ENCODE measurements around the gene PNMA6F.

Gene PNMA6F

DNA sequence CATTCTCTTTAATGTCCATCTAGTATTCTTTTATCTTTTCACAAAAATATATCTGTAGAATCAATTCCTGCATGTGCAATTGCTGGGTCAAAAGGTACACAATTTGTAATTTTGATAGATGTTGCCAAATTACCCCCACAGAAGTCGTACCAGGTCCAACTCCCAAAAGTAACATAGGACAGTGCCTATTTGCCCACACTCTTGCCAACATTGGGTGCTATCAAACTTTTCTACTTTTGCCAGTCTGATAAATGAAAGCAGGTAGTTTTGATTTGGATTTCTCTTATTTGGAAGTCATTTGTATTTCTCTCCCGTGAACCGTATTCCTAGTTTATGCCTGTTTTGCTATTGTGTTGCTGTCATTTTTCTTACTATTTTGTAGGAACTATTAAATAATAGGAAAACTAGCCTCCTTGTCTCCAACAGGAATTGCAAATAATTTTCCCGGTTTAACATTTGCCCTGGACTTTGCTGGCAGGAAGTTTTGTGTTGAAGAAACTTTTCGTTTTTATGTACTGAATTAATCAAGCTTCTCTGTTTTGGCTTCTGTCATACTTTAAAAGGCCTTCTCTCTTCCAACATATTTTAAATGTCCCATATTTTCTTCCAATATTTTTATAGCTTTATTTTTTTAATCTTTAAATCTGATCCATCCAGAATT is 45.4 kb upstream of the PNMA6F start:
- H4K20me1 ChIP-seq (ENCODE audit: low read depth, low read length) = no peaks in the 10 kb centered on the region
- H3F3A ChIP-seq (ENCODE audit: insufficient read depth) = no peaks in the 10 kb centered on the region
- no peaks in the 10 kb centered on the region for H3K9me2 ChIP-seq (replicated peaks; ENCODE audit: insufficient read depth, low read length)
- no peaks in the 10 kb centered on the region for H3K27me3 ChIP-seq (ENCODE audit: low read length)
- no peaks in the 10 kb centered on the region for H3K9me3 ChIP-seq (ENCODE audit: insufficient read depth, low read length)
- H3K4me2 ChIP-seq (ENCODE audit: low read depth, low read length, poor library complexity, severe bottlenecking) = no peak overlapping the region
- H3K79me2 ChIP-seq (ENCODE audit: insufficient read depth, low read length) = no peaks in the 10 kb centered on the region
- H3K4me3 ChIP-seq (ENCODE audit: insufficient read depth, low read length, poor library complexity, severe bottlenecking) = no peak overlapping the region
- H3K9ac ChIP-seq (ENCODE audit: low read length) = no peak overlapping the region
- no peak overlapping the region for H3K27ac ChIP-seq (ENCODE audit: low read depth, low read length)
- no peaks in the 10 kb centered on the region for H3K36me3 ChIP-seq (ENCODE audit: low read length)
- H2AFZ ChIP-seq (ENCODE audit: low read depth, low read length, severe bottlenecking) = no peak overlapping the region
- TF ChIP-seq EZH2phosphoT487 (conservative IDR thresholded peaks at IDR 0.05; ENCODE audit: low read length) = no peak
- TF ChIP-seq, protein P1, sequence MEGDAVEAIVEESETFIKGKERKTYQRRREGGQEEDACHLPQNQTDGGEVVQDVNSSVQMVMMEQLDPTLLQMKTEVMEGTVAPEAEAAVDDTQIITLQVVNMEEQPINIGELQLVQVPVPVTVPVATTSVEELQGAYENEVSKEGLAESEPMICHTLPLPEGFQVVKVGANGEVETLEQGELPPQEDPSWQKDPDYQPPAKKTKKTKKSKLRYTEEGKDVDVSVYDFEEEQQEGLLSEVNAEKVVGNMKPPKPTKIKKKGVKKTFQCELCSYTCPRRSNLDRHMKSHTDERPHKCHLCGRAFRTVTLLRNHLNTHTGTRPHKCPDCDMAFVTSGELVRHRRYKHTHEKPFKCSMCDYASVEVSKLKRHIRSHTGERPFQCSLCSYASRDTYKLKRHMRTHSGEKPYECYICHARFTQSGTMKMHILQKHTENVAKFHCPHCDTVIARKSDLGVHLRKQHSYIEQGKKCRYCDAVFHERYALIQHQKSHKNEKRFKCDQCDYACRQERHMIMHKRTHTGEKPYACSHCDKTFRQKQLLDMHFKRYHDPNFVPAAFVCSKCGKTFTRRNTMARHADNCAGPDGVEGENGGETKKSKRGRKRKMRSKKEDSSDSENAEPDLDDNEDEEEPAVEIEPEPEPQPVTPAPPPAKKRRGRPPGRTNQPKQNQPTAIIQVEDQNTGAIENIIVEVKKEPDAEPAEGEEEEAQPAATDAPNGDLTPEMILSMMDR (IDR thresholded peaks at IDR 0.05; ENCODE audit: insufficient read depth, low read length, poor library complexity, severe bottlenecking) = no peak

DNA sequence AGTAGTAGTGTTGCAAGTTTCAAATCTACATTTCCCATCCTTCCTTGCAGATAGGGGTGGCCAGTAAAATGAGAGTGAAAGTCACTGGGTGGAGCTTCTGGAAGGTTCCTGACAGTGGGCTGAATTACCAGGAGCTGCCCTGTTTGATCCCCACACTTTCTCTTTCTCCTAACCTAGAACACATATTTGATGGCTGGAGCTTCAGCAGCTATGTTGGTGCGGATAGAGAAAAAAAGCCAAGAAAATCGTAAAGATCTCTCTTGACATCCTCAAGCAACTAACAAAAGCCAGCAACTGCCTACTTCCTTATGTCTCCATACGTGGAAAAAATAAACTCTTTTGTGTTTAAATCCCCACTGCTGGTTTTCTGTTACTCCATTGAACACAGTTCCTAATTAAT is 44.6 kb upstream of the PNMA6F start:
- Histone ChIP-seq H3K9me3 (ENCODE audit: insufficient read depth, low read length) (no peaks in the 10 kb centered on the region), H3K27me3 (ENCODE audit: low read length) (no peaks in the 10 kb centered on the region), H3K9me2 (replicated peaks; ENCODE audit: insufficient read depth, low read length) (no peaks in the 10 kb centered on the region), H3K36me3 (ENCODE audit: low read length) (no peaks in the 10 kb centered on the region), H3K79me2 (ENCODE audit: insufficient read depth, low read length) (no peaks in the 10 kb centered on the region), H3K27ac (ENCODE audit: low read depth, low read length) (no peak overlapping the region), H2AFZ (ENCODE audit: low read depth, low read length, severe bottlenecking) (no peak overlapping the region), H3K4me2 (ENCODE audit: low read depth, low read length, poor library complexity, severe bottlenecking) (no peak overlapping the region), H3K4me3 (ENCODE audit: insufficient read depth, low read length, poor library complexity, severe bottlenecking) (no peak overlapping the region), H4K20me1 (ENCODE audit: low read depth, low read length) (no peaks in the 10 kb centered on the region), H3K9ac (ENCODE audit: low read length) (no peak overlapping the region), H3F3A (ENCODE audit: insufficient read depth) (no peaks in the 10 kb centered on the region)
- no peak for TF ChIP-seq EZH2phosphoT487 (conservative IDR thresholded peaks at IDR 0.05; ENCODE audit: low read length)
- TF ChIP-seq, protein P1 (IDR thresholded peaks at IDR 0.05; ENCODE audit: insufficient read depth, low read length, poor library complexity, severe bottlenecking) = no peak

DNA sequence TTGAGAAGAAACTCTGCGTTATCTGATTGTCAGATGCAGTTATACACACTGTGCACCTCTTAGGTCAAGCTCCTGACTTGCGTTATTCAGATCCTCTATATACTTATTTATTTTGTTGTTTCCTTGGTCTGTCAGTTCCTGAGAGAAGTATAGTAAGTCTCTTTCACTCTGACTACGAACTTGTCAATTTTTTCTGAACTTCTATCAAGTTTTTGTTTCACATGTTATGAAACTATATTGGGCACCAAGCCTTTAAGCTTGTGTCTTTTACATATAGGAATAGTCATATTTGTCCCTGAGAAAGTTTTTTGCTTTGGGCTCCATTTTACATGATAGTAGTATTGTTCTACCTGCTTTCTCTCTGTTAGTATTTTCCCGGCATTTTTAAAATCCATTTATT is 44.1 kb upstream of the PNMA6F start:
- H3F3A ChIP-seq (ENCODE audit: insufficient read depth) = no peaks in the 10 kb centered on the region
- H3K27ac ChIP-seq (ENCODE audit: low read depth, low read length) = no peak overlapping the region
- H3K9ac ChIP-seq (ENCODE audit: low read length) = no peak overlapping the region
- no peaks in the 10 kb centered on the region for H3K9me2 ChIP-seq (replicated peaks; ENCODE audit: insufficient read depth, low read length)
- H3K4me3 ChIP-seq (ENCODE audit: insufficient read depth, low read length, poor library complexity, severe bottlenecking) = no peak overlapping the region
- H3K9me3 ChIP-seq (ENCODE audit: insufficient read depth, low read length) = no peaks in the 10 kb centered on the region
- TF ChIP-seq EZH2phosphoT487 (conservative IDR thresholded peaks at IDR 0.05; ENCODE audit: low read length) = no peak
- TF ChIP-seq, protein P1 (IDR thresholded peaks at IDR 0.05; ENCODE audit: insufficient read depth, low read length, poor library complexity, severe bottlenecking) = no peak
- H3K4me2 ChIP-seq (ENCODE audit: low read depth, low read length, poor library complexity, severe bottlenecking) = no peak overlapping the region
- no peaks in the 10 kb centered on the region for H3K36me3 ChIP-seq (ENCODE audit: low read length)
- no peak overlapping the region for H2AFZ ChIP-seq (ENCODE audit: low read depth, low read length, severe bottlenecking)
- H3K27me3 ChIP-seq (ENCODE audit: low read length) = no peaks in the 10 kb centered on the region
- H4K20me1 ChIP-seq (ENCODE audit: low read depth, low read length) = no peaks in the 10 kb centered on the region
- no peaks in the 10 kb centered on the region for H3K79me2 ChIP-seq (ENCODE audit: insufficient read depth, low read length)
